Caco-2 (cell line): ENCODE results near the gene ATRX. TPM values are rescaled to one million over a fixed set of nuclear protein-coding genes. Genes with fewer than 3 reads are reported as not detected.

ENCODE experiments used
- BruUV-seq: library from RNA; stranded (reverse); fragments of 400-500 nt; replicated peaks from 2 replicates; lab custom pipeline; 2021; lab: Mats Ljungman, UMichigan
- CTCF ChIA-PET: fragments of 300-600 bp; sonication (Branson Sonifier 250); formaldehyde crosslinking; loops from one replicate; lab custom pipeline; 2022; ENCODE audit warnings: antibody characterized with exemption; lab: Charles Lee
- POLR2A ChIA-PET: fragments of 300-600 bp; sonication (Branson Sonifier 250); formaldehyde crosslinking; loops from one replicate; lab custom pipeline; 2022; ENCODE audit warnings: antibody characterized with exemption; lab: Charles Lee
- DNase-seq, 2 experiments: peaks; one replicate each; pipeline versions ENCODE4 v3.0.0 to v3.0.0-alpha.2; 2020 to 2022
- H3K27me3 ChIP-seq: replicated peaks from 2 replicates; pipeline ENCODE4 v1.6.0; 2011; ENCODE audit warnings: low read length; ENCODE audit not compliant: control insufficient read depth, insufficient read depth
- H3K36me3 ChIP-seq: 2 replicates; pipeline ENCODE4 v1.5.1; 2011; ENCODE audit warnings: low read length; ENCODE audit not compliant: control insufficient read depth, insufficient read depth
- H3K4me1 ChIP-seq: fragments of 250-450 bp; sonication (Bioruptor Pico); 2 replicates; pipeline ENCODE4 v1.5.1; 2020; ENCODE audit warnings: mild to moderate bottlenecking
- H3K4me3 ChIP-seq: 2 replicates; pipeline ENCODE4 v1.5.1; 2011; ENCODE audit warnings: low read depth, mild to moderate bottlenecking, control low read depth, low read length
- H3K9me3 ChIP-seq: fragments of 250-450 bp; sonication (Bioruptor Pico); 2 replicates; pipeline ENCODE4 v1.5.1; 2020; ENCODE audit warnings: mild to moderate bottlenecking, moderate library complexity
- H3K27ac Mint-ChIP-seq: one replicate; pipeline ENCODE4 v1.8.0; 2022; ENCODE audit warnings: mixed read lengths; ENCODE audit not compliant: unreplicated experiment
- H3K27me3 Mint-ChIP-seq: one replicate; pipeline ENCODE4 v1.8.0; 2022; ENCODE audit warnings: mixed read lengths; ENCODE audit not compliant: insufficient read depth, unreplicated experiment
- H3K36me3 Mint-ChIP-seq: one replicate; pipeline ENCODE4 v1.8.0; 2022; ENCODE audit warnings: mild to moderate bottlenecking, mixed read lengths; ENCODE audit not compliant: insufficient read depth, unreplicated experiment
- H3K4me1 Mint-ChIP-seq: one replicate; pipeline ENCODE4 v1.8.0; 2022; ENCODE audit warnings: low read depth, mixed read lengths; ENCODE audit not compliant: unreplicated experiment
- H3K4me3 Mint-ChIP-seq: one replicate; pipeline ENCODE4 v1.8.0; 2022; ENCODE audit warnings: mild to moderate bottlenecking, moderate library complexity, mixed read lengths; ENCODE audit not compliant: unreplicated experiment
- H3K9me3 Mint-ChIP-seq: one replicate; pipeline ENCODE4 v1.8.0; 2022; ENCODE audit warnings: mixed read lengths; ENCODE audit not compliant: unreplicated experiment
- CTCF ChIP-seq, 2 experiments: fragments of 200-600 bp in 1 of 2; IDR thresholded peaks; 1 replicate in 1 of 2; 2 replicates in 1 of 2; pipeline versions ENCODE4 v1.5.1 to v1.8.0; 2011 to 2022; ENCODE audit warnings: antibody characterized with exemption in 1 of 2, control low read depth in 1 of 2, inconsistent platforms in 1 of 2, low read depth in 1 of 2, low read length in 1 of 2, mild to moderate bottlenecking in 1 of 2, moderate library complexity in 1 of 2; ENCODE audit not compliant: insufficient read depth in 1 of 2, severe bottlenecking in 1 of 2, unreplicated experiment in 1 of 2
- intact Hi-C: fragments of 100-400 bp; cut with micrococcal nuclease; formaldehyde crosslinking; loops from one replicate; pipeline ENCODE4 v1.10.0; 2022; ENCODE audit not compliant: unreplicated experiment
- total RNA-seq: library from RNA; stranded (reverse); gene quantifications from 2 replicates; pipeline ENCODE4 v1.2.3, GENCODE V29; 2022

Gene ATRX
- total RNA-seq, 1 experiment from 2014 or later = 61.2 TPM

GRCh38 chrX:77514177-77514576 is 271.8 kb downstream of the ATRX start:
- Mint-ChIP-seq H3K4me1 (no peaks in the 10 kb centered on the region), H3K36me3 (peaks cover 27% of the 10 kb centered on the region), H3K9me3 (no peaks in the 10 kb centered on the region)

DNA sequence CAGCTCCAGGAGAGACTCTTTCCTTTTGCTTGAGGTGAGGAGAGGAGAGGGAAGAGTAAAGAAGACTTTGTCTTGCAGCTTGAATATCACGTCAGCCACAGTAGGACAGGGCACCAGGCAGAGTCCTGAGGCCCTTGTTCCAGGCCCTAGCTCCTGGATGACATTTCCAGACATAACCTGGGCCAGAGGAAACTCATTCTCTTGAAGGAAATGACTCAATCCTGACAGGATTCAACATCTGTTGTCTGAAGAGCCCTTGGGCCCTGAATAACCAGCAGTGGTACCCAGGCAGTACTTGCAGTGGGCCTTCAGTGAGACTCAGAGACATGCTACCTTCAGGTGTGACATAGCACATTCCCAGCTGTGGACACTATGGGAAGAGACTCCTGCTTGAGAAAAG is 276.0 kb downstream of the ATRX start:
- no peaks in the 10 kb centered on the region for H3K27me3 Mint-ChIP-seq
- no peaks in the 10 kb centered on the region for H3K9me3 ChIP-seq
- intact Hi-C loops = no loop called here
- H3K4me1 ChIP-seq = no peaks in the 10 kb centered on the region
- ChIA-PET POLR2A (no interaction called here), CTCF (no interaction called here)
- no peaks in the 10 kb centered on the region for H3K9me3 Mint-ChIP-seq
- TF ChIP-seq CTCF (IDR thresholded peaks at IDR 0.05; ENCODE audit: insufficient read depth in 1 of 2, low read depth in 1 of 2, low read length in 1 of 2, severe bottlenecking in 1 of 2, unreplicated experiment in 1 of 2) = no peak
- no peak overlapping the region for H3K4me3 Mint-ChIP-seq
- peaks cover 20% of the 10 kb centered on the region for H3K36me3 Mint-ChIP-seq
- no TSS peak for BruUV-seq
- no peaks in the 10 kb centered on the region for H3K4me1 Mint-ChIP-seq
- H3K36me3 ChIP-seq = no peaks in the 10 kb centered on the region
- DNase-seq = no peak
- H3K4me3 ChIP-seq = no peak overlapping the region
- H3K27ac Mint-ChIP-seq = no peak overlapping the region
- H3K27me3 ChIP-seq = no peaks in the 10 kb centered on the region

More at GRCh38 chrX:77514177-77514576, 271.8 kb downstream of the ATRX start:
- intact Hi-C loops = no loop called here
- no peak overlapping the region for H3K27ac Mint-ChIP-seq
- POLR2A ChIA-PET = no interaction called here
- H3K4me3 ChIP-seq = no peak overlapping the region
- H3K27me3 ChIP-seq = no peaks in the 10 kb centered on the region
- TF ChIP-seq CTCF (IDR thresholded peaks at IDR 0.05; ENCODE audit: insufficient read depth in 1 of 2, low read depth in 1 of 2, low read length in 1 of 2, severe bottlenecking in 1 of 2, unreplicated experiment in 1 of 2) = no peak
- no TSS peak for BruUV-seq
- no peaks in the 10 kb centered on the region for H3K4me1 ChIP-seq
- no peak for DNase-seq
- no peaks in the 10 kb centered on the region for H3K36me3 ChIP-seq
- no peak overlapping the region for H3K4me3 Mint-ChIP-seq
- CTCF ChIA-PET = no interaction called here
- no peaks in the 10 kb centered on the region for H3K27me3 Mint-ChIP-seq
- H3K9me3 ChIP-seq = no peaks in the 10 kb centered on the region

DNA sequence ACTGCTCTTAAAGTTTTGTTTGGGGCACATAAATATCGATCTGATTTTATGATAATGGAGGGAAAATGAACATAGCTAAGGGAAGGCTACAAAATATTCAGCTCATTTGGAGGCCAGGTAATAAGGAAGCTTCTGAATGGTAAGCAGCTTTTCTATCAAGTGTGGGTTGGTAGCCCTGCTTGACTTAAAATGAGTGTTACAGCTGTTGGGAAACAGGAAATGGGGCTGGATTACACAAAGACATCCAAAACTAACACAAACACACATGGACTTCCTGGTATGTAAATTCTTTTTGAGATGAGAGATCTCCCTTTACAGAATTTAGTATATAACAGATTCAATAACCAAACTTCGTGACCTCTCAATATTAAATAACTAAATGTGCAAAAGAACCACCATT is 280.8 kb downstream of the ATRX start:
- H3K27me3 Mint-ChIP-seq = no peaks in the 10 kb centered on the region
- BruUV-seq = no TSS peak
- no peak for DNase-seq
- POLR2A ChIA-PET = no interaction called here
- H3K4me1 Mint-ChIP-seq = peaks cover 7% of the 10 kb centered on the region
- CTCF ChIA-PET = no interaction called here
- H3K9me3 Mint-ChIP-seq = no peaks in the 10 kb centered on the region
- H3K4me3 Mint-ChIP-seq = no peak overlapping the region
- no peaks in the 10 kb centered on the region for H3K9me3 ChIP-seq
- no peaks in the 10 kb centered on the region for H3K4me1 ChIP-seq
- no peak overlapping the region for H3K4me3 ChIP-seq
- no peak for TF ChIP-seq CTCF (IDR thresholded peaks at IDR 0.05; ENCODE audit: insufficient read depth in 1 of 2, low read depth in 1 of 2, low read length in 1 of 2, severe bottlenecking in 1 of 2, unreplicated experiment in 1 of 2)
- H3K36me3 ChIP-seq = no peaks in the 10 kb centered on the region
- intact Hi-C loops = no loop called here
- no peak overlapping the region for H3K27ac Mint-ChIP-seq
- peaks cover 2% of the 10 kb centered on the region for H3K36me3 Mint-ChIP-seq
- no peaks in the 10 kb centered on the region for H3K27me3 ChIP-seq
